D721Med (cell line): ENCODE measurements around the gene P4HB.

Experiments used
- DNase-seq: peaks from one replicate; pipeline ENCODE4 v3.0.0; 2011; ENCODE audit warnings: low spot score; ENCODE audit not compliant: insufficient read length
- FAIRE-seq: peaks from 2 replicates; lab custom pipeline; 2011; peaks lifted over from hg19 to GRCh38; lab: Jason Lieb, UNC
- TF ChIP-seq, protein P1 (sequence below): IDR thresholded peaks from 2 replicates; pipeline ENCODE4 v1.5.1; 2012; ENCODE audit warnings: mild to moderate bottlenecking, control low read depth; ENCODE audit not compliant: insufficient read depth; ENCODE audit errors: missing control alignments

The P4HB gene

DNA sequence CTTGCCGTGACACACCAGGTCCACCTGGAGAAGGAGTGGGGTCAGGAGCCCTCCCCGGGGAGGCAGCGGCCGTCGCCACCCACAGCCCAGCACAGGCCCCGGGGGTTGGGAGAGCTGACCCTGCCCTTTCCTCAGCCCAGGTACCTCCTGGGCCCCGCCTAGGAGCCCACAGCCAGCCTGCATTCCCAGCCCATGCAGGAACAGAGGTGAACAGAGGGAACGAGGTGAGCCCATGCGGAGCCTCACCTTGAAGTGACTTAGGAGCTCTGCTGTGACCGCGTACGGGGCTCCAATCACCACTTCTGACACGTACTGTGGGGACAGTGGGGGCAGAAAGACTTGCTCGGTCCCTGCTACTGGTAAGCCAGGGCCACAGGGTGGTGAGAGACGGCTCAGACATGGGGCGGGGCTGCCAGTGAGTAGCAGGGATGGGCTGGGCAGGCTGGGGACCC, 45.1 kb upstream of the P4HB start:
- TF ChIP-seq, protein P1, sequence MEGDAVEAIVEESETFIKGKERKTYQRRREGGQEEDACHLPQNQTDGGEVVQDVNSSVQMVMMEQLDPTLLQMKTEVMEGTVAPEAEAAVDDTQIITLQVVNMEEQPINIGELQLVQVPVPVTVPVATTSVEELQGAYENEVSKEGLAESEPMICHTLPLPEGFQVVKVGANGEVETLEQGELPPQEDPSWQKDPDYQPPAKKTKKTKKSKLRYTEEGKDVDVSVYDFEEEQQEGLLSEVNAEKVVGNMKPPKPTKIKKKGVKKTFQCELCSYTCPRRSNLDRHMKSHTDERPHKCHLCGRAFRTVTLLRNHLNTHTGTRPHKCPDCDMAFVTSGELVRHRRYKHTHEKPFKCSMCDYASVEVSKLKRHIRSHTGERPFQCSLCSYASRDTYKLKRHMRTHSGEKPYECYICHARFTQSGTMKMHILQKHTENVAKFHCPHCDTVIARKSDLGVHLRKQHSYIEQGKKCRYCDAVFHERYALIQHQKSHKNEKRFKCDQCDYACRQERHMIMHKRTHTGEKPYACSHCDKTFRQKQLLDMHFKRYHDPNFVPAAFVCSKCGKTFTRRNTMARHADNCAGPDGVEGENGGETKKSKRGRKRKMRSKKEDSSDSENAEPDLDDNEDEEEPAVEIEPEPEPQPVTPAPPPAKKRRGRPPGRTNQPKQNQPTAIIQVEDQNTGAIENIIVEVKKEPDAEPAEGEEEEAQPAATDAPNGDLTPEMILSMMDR, result no peak
- DNase-seq (no peak), FAIRE-seq (no peak)

DNA sequence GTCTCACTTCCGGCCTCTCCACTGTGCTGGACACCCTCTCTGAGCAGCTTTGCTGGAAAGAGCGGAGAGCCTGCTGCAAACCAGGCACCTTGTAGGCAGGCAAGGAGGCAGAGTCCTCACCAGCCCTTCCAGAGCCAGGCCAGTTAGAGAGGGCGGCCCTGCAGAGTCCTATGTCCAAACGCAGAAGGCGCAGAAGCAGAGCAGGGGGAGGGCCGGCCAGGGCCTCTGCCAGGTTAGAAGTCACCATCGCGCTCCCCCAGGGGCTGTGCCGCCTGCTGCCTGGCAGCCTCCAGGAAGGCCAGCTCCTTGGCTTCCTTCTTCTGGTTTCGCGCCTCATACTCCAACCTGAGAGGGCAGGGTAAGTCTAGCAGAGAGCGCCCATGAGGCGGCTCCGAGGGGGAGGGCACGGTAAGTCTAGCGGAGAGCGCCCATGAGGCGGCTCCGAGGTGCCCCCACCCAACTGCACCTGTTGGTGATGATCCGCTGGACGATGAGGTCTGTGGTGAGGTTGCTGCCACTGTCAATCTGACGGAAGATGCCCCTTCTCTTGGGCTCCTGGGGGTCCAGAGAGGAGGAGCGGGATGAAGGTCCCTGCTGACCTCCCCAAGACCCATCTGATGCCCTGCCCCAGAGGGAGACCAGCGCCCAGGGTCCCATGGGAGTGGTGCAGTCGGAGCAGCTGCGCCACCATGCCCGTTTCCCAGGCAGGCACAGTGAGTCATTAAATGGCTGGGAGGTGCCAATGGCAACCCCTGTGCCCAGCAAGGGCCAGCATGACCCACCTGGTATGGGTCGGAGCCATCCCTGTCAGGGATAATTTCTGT, 44.5 kb upstream of the P4HB start:
- DNase-seq, result no peak
- TF ChIP-seq, protein P1, result no peak
- no peak for FAIRE-seq

DNA sequence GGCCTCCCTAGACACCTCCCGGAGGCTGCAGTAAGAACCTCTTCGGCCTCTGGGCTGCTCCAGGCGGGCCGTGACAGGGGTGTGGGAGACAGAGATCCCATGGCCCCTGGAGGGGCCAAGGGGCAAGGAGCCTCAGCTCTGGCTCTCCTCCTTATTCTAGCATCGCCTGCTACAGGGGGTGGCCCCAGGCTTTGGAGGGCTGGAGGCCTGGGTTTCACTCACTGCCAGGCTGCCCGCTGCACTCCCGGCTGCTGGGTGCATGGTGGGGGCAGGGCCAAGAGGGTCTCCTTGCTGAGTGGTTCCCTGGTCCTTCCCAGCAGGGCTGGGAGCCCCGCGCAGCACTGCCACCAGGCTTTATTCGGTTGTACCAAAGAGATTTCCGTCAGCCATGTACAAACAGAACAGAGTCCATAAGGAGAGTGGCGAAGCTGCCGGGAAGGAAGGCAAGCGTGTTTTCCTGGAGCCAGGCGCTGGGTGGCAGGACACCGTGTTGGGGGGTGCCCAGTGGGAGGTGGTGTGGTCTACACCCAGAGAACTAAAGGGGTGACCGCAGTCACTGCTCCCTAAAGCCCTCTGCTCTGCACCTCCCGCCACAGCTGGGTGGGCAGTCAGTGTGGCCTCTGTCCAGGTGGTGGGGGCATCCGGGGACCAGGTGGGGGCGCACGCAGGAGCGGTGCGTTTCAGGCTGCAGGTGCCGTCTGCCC, 43.7 kb upstream of the P4HB start:
- FAIRE-seq, result no peak
- DNase-seq, result no peak
- TF ChIP-seq, protein P1, result no peak

DNA sequence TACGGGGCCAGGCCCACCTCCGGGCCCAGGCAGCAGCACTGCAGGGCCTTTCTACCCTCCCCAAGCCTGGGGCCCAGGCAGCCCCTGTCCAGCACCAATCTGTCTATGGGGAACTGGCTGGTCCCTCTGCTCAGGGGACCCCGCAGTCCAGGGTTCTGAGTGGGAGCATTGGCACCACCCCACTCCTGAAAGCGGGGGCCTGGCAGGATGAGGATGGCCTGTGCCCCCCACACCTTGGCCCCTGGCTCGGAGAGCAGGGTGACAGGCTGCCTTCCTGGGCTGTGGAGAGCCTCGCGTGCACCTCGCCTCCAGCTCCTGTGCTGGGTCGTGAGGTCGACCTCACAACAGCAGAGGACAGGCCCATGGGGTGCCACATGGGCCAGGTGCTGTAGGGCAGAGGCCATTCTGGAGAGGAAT, 43.1 kb upstream of the P4HB start:
- DNase-seq (no peak), FAIRE-seq (no peak)

DNA sequence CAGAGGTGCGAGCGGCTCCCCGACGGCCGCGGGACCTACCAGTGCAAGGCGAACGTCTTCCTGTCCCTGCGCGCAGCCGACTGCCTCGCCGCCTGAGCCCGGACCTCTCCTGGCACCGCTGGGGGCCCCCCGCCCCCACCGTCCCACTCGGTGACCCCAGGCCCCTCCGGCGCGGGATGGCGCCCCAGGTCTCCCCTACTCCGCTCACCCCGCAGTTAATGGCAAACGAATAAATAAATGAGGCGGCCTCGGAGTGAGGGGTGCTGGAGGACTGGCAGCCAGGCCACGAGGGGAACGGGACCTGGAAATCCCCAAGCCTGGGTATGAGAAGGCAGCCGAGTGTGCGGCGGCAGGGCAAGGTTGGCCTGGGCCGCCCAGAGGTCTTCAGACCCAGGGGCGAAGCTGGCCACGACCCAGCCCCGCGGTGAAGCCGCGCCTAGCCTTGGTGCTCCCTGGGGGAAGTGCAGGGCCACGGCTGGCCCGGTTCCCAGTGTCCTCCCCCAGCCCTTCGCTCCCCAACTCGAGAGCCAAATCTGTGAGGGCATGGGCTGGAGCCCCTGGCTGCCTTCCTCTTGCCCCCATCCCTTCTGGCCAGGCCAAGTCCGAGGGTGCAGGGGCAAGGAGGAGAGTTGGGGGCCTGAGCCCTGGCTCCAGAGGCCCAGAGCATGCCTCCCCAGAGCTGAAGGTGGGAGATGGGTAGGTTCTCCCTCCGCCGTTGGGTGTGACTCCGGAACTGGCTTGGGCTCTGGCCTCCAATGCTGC, 42.5 kb upstream of the P4HB start:
- FAIRE-seq (no peak), DNase-seq (no peak)
- TF ChIP-seq, protein P1, result no peak

More for the DNA sequence above, 43.1 kb upstream of the P4HB start:
- TF ChIP-seq, protein P1, result no peak

DNA sequence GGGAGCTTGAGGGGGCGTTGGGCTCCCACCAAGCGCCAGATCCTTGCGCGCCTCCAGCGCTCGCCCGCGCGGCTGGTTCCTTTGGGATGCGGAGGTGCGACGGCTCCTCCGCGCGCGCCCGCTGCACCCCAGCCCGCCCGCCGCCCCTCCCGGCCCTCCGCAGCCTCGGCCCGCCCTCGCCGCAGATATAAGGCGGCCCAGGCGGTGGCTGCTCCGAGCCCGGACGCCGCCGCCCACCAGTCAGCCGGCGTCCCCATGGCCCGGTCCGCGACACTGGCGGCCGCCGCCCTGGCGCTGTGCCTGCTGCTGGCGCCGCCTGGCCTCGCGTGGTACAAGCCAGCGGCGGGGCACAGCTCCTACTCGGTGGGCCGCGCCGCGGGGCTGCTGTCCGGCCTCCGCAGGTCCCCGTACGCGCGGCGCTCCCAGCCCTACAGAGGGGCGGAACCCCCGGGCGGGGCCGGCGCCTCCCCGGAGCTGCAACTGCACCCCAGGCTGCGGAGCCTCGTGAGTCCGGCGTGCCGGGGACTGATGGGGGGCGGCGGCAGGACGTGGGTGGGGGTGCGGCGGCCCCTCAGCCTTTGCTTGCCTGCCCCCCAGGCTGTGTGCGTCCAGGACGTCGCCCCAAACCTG, 41.8 kb upstream of the P4HB start, which contains the start of gene NPB:
NPB (plus strand) TSS at position 216 of the 630 bp plus-strand sequence; CDS start at position 256, 40 bp downstream.
- TF ChIP-seq, protein P1, result no peak
- no peak for FAIRE-seq

More for the DNA sequence above, 41.8 kb upstream of the P4HB start, which contains the start of gene NPB:
- DNase-seq, result no peak
